ENCODE results near the gene CDH8.

DNA sequence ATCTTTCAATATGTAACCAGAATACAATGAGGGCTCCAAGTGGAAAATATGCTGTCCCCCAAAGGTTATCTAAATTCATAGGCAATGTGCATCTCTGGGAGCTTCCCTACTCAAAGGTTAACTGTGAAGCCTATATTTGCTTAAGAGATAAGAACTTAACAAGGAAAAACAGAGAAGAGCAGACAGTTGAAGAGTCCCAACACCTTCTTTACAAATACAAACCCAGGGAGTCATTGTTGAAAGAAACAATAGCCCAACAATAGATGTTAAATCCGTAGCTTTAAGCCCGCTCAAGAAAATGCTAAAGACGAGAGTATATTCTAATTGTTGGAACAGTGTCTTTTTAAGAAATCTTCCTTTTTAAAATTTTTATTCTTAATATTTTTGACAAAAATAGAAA, 87.8 kb downstream of the CDH8 start:
- TF ChIP-seq, protein P1, sequence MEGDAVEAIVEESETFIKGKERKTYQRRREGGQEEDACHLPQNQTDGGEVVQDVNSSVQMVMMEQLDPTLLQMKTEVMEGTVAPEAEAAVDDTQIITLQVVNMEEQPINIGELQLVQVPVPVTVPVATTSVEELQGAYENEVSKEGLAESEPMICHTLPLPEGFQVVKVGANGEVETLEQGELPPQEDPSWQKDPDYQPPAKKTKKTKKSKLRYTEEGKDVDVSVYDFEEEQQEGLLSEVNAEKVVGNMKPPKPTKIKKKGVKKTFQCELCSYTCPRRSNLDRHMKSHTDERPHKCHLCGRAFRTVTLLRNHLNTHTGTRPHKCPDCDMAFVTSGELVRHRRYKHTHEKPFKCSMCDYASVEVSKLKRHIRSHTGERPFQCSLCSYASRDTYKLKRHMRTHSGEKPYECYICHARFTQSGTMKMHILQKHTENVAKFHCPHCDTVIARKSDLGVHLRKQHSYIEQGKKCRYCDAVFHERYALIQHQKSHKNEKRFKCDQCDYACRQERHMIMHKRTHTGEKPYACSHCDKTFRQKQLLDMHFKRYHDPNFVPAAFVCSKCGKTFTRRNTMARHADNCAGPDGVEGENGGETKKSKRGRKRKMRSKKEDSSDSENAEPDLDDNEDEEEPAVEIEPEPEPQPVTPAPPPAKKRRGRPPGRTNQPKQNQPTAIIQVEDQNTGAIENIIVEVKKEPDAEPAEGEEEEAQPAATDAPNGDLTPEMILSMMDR (IDR thresholded peaks at IDR 0.05), result no peak
- TF ChIP-seq EZH2 (IDR thresholded peaks at IDR 0.05), result no peak

Measured in neural progenitor cell (in vitro differentiated cells).